ENCODE measurements around the gene ACP6. TPM values are rescaled to one million over a fixed set of nuclear protein-coding genes. Genes with fewer than 3 reads are reported as not detected.
A peak's percentile ranks its signal among the peaks of the same experiment; 100 is the strongest.

The ACP6 gene
- total and polyA plus RNA-seq, 2 donors: 9.5 to 25.0 TPM

GRCh38 chr1:147608596-147608995 lies 61.7 kb downstream of the ACP6 start:
- Histone ChIP-seq H3K27me3 (ENCODE audit: control insufficient read depth in 2 of 2, insufficient read depth in 1 of 2, low read length in 1 of 2) (no peaks in the 10 kb centered on the region), H3K27ac (ENCODE audit: low read depth in 1 of 2, low read length in 1 of 2) (no peak overlapping the region), H3K4me3 (ENCODE audit: low read length in 2 of 2) (no peak overlapping the region), H3K36me3 (ENCODE audit: control insufficient read depth in 2 of 2, insufficient read depth in 2 of 2, low read length in 1 of 2) (peaks cover 36 to 39% of the 10 kb centered on the region in 2 donors), H3K9me3 (ENCODE audit: control insufficient read depth in 2 of 2, insufficient read depth in 1 of 2, low read length in 1 of 2) (no peaks in the 10 kb centered on the region), H3K4me1 (ENCODE audit: control insufficient read depth in 2 of 2, insufficient read depth in 2 of 2, low read length in 2 of 2) (no peaks in the 10 kb centered on the region)
- 98% methylated on average over 5 of the region's 5 CpGs for WGBS
- no peak for DNase-seq (ENCODE audit: low read depth in 6 of 9, low spot score in 9 of 9)

GRCh38 chr1:147605591-147605990 lies 64.7 kb downstream of the ACP6 start:
- H3K27ac ChIP-seq (ENCODE audit: low read depth in 1 of 2, low read length in 1 of 2): no peak overlapping the region
- DNase-seq (ENCODE audit: low read depth in 6 of 9, low spot score in 9 of 9): no peak

GRCh38 chr1:147603986-147604385 lies 66.3 kb downstream of the ACP6 start:
- no peak overlapping the region for H3K4me3 ChIP-seq (ENCODE audit: low read length in 2 of 2)
- H3K36me3 ChIP-seq (ENCODE audit: control insufficient read depth in 2 of 2, insufficient read depth in 2 of 2, low read length in 1 of 2): peaks cover 12 to 17% of the 10 kb centered on the region in 2 donors
- WGBS: 97% methylated on average over 3 of the region's 3 CpGs

More at GRCh38 chr1:147605591-147605990, 64.7 kb downstream of the ACP6 start:
- Histone ChIP-seq H3K36me3 (ENCODE audit: control insufficient read depth in 2 of 2, insufficient read depth in 2 of 2, low read length in 1 of 2) (peaks cover 12 to 17% of the 10 kb centered on the region in 2 donors), H3K4me3 (ENCODE audit: low read length in 2 of 2) (no peak overlapping the region), H3K4me1 (ENCODE audit: control insufficient read depth in 2 of 2, insufficient read depth in 2 of 2, low read length in 2 of 2) (peaks cover 3 to 4% of the 10 kb centered on the region in 2 donors), H3K9me3 (ENCODE audit: control insufficient read depth in 2 of 2, insufficient read depth in 1 of 2, low read length in 1 of 2) (no peaks in the 10 kb centered on the region), H3K27me3 (ENCODE audit: control insufficient read depth in 2 of 2, insufficient read depth in 1 of 2, low read length in 1 of 2) (no peaks in the 10 kb centered on the region)
- WGBS: 96% methylated on average over 2 of the region's 2 CpGs

GRCh38 chr1:147600119-147601111 lies 69.9 kb downstream of the ACP6 start:
- Histone ChIP-seq H3K4me3 (ENCODE audit: low read length in 2 of 2) (peak overlapping the region; percentile 57 to 90), H3K27ac (ENCODE audit: low read depth in 1 of 2, low read length in 1 of 2) (peak overlapping the region; percentile 66 to 79), H3K9me3 (ENCODE audit: control insufficient read depth in 2 of 2, insufficient read depth in 1 of 2, low read length in 1 of 2) (no peaks in the 10 kb centered on the region), H3K36me3 (ENCODE audit: control insufficient read depth in 2 of 2, insufficient read depth in 2 of 2, low read length in 1 of 2) (peaks cover 0 to 5% of the 10 kb centered on the region in 2 donors), H3K4me1 (ENCODE audit: control insufficient read depth in 2 of 2, insufficient read depth in 2 of 2, low read length in 2 of 2) (peaks cover 12 to 15% of the 10 kb centered on the region in 2 donors), H3K27me3 (ENCODE audit: control insufficient read depth in 2 of 2, insufficient read depth in 1 of 2, low read length in 1 of 2) (peaks cover 3 to 14% of the 10 kb centered on the region in 2 donors)
- DNase-seq (ENCODE audit: low read depth in 6 of 9, low spot score in 9 of 9): peak in 1 of 9 donors; percentile 27
- 1% methylated on average over 42 of the region's 42 CpGs for WGBS

More at GRCh38 chr1:147603986-147604385, 66.3 kb downstream of the ACP6 start:
- Histone ChIP-seq H3K4me1 (ENCODE audit: control insufficient read depth in 2 of 2, insufficient read depth in 2 of 2, low read length in 2 of 2) (peaks cover 6 to 8% of the 10 kb centered on the region in 2 donors), H3K27ac (ENCODE audit: low read depth in 1 of 2, low read length in 1 of 2) (no peak overlapping the region), H3K9me3 (ENCODE audit: control insufficient read depth in 2 of 2, insufficient read depth in 1 of 2, low read length in 1 of 2) (no peaks in the 10 kb centered on the region), H3K27me3 (ENCODE audit: control insufficient read depth in 2 of 2, insufficient read depth in 1 of 2, low read length in 1 of 2) (peaks cover 0 to 2% of the 10 kb centered on the region in 2 donors)
- DNase-seq (ENCODE audit: low read depth in 6 of 9, low spot score in 9 of 9): no peak

- Histone ChIP-seq H3K27ac (ENCODE audit: low read depth in 1 of 2, low read length in 1 of 2) (peak overlapping the region; percentile 69 to 90), H3K4me3 (ENCODE audit: low read length in 2 of 2) (peak overlapping the region; percentile 69 to 90), H3K9me3 (ENCODE audit: control insufficient read depth in 2 of 2, insufficient read depth in 1 of 2, low read length in 1 of 2) (no peaks in the 10 kb centered on the region), H3K4me1 (ENCODE audit: control insufficient read depth in 2 of 2, insufficient read depth in 2 of 2, low read length in 2 of 2) (peaks cover 12 to 15% of the 10 kb centered on the region in 2 donors), H3K27me3 (ENCODE audit: control insufficient read depth in 2 of 2, insufficient read depth in 1 of 2, low read length in 1 of 2) (peaks cover 3 to 14% of the 10 kb centered on the region in 2 donors), H3K36me3 (ENCODE audit: control insufficient read depth in 2 of 2, insufficient read depth in 2 of 2, low read length in 1 of 2) (no peaks in the 10 kb centered on the region)
- DNase-seq (ENCODE audit: low read depth in 6 of 9, low spot score in 9 of 9): peak; percentile 78 to 97 (median 93)
- WGBS: under 1% methylated on average over 80 of the region's 80 CpGs
Observed at GRCh38 chr1:147599362-147600118, 70.8 kb downstream of the ACP6 start.

- 7% methylated on average over 30 of the region's 30 CpGs for WGBS
- Histone ChIP-seq H3K27me3 (ENCODE audit: control insufficient read depth in 2 of 2, insufficient read depth in 1 of 2, low read length in 1 of 2) (peaks cover 3 to 14% of the 10 kb centered on the region in 2 donors), H3K9me3 (ENCODE audit: control insufficient read depth in 2 of 2, insufficient read depth in 1 of 2, low read length in 1 of 2) (no peaks in the 10 kb centered on the region), H3K4me1 (ENCODE audit: control insufficient read depth in 2 of 2, insufficient read depth in 2 of 2, low read length in 2 of 2) (peaks cover 12 to 15% of the 10 kb centered on the region in 2 donors), H3K27ac (ENCODE audit: low read depth in 1 of 2, low read length in 1 of 2) (peak overlapping the region; percentile 69 to 90), H3K36me3 (ENCODE audit: control insufficient read depth in 2 of 2, insufficient read depth in 2 of 2, low read length in 1 of 2) (no peaks in the 10 kb centered on the region), H3K4me3 (ENCODE audit: low read length in 2 of 2) (peak overlapping the region; percentile 69 to 90)
- peak in 7 of 9 donors; percentile 29 to 79 (median 59) for DNase-seq (ENCODE audit: low read depth in 6 of 9, low spot score in 9 of 9)
Observed at GRCh38 chr1:147598621-147599361, 71.5 kb downstream of the ACP6 start.

GRCh38 chr1:147597010-147597409 lies 73.3 kb downstream of the ACP6 start:
- no peak overlapping the region for H3K27ac ChIP-seq (ENCODE audit: low read depth in 1 of 2, low read length in 1 of 2)
- DNase-seq (ENCODE audit: low read depth in 6 of 9, low spot score in 9 of 9): no peak
- no peak overlapping the region for H3K4me3 ChIP-seq (ENCODE audit: low read length in 2 of 2)
- H3K36me3 ChIP-seq (ENCODE audit: control insufficient read depth in 2 of 2, insufficient read depth in 2 of 2, low read length in 1 of 2): no peaks in the 10 kb centered on the region
- WGBS: 96% methylated on average over 1 of the region's 1 CpG
- H3K9me3 ChIP-seq (ENCODE audit: control insufficient read depth in 2 of 2, insufficient read depth in 1 of 2, low read length in 1 of 2): peaks cover 0 to 1% of the 10 kb centered on the region in 2 donors
- H3K4me1 ChIP-seq (ENCODE audit: control insufficient read depth in 2 of 2, insufficient read depth in 2 of 2, low read length in 2 of 2): peaks cover 12 to 15% of the 10 kb centered on the region in 2 donors
- peaks cover 3 to 14% of the 10 kb centered on the region in 2 donors for H3K27me3 ChIP-seq (ENCODE audit: control insufficient read depth in 2 of 2, insufficient read depth in 1 of 2, low read length in 1 of 2)
